ENCODE data around the gene TMX2. TPM values are rescaled to one million over a fixed set of nuclear protein-coding genes. Genes with fewer than 3 reads are reported as not detected.

TMX2 gene
- total RNA-seq, 4 donors from 2014 or later, result 44.0 to 82.0 (median 70.9) TPM

GRCh38 chr11:57761301-57762234, 49.2 kb downstream of the TMX2 start, which contains the start of gene CTNND1:
TSS of gene CTNND1 (plus strand) at chr11:57761802. CDS start at chr11:57791479, 29,677 bp downstream.
- WGBS, 2 donors, result 12 to 13% methylated on average over 13 of the region's 13 CpGs
- H3K9me3 ChIP-seq, result no peaks in the 10 kb centered on the region
- intact Hi-C loops (cut with DNase I), result no loop called here

DNA sequence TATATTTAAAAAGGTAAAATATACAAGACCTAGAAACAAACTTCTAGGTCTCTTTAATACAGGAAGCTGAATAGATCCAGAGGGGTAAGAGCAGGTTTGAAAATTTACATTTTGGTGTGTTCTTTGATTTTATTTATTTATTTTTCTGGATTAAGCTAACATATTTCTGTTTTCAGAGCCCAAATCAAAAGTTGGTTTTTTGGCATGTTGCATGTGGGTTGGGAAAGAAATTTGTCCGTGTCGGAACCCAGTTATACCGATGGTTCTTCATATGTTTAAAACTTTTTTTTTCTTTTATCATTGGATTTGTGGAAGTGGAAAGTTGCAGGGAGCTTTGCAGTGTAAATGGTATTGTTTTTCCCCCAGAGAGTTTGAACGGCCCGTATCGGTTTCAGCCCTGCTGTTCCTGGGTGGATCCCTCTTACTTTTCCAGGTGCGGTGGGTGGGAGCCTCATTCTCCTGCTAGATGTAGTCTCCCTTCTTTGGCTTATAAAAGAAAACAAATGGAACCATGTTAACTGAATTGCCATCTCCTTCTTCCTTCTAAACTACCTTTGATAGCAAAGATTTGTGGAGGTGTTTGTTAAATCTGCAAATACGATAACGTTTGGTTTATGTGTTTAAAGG, 50.0 kb downstream of the TMX2 start:
- TF ChIP-seq CTCF (IDR thresholded peaks at IDR 0.05) (no peak), POLR2A (IDR thresholded peaks at IDR 0.05) (no peak)
- Histone ChIP-seq H3K27me3 (no peaks in the 10 kb centered on the region), H3K4me3 (peak overlapping the region; percentile 39 to 80 (median 66)), H3K27ac (peak overlapping the region; percentile 87 to 99 (median 94)), H3K4me1 (peaks cover 11 to 43% (median 17%) of the 10 kb centered on the region in 3 donors), H3K9me3 (no peaks in the 10 kb centered on the region), H3K36me3 (peaks cover 0 to 6% (median 0%) of the 10 kb centered on the region in 3 donors)
- no peak for DNase-seq
- intact Hi-C loops (cut with DNase I), result no loop called here
- 7 to 11% methylated on average over 9 of the region's 9 CpGs for WGBS, 2 donors

More at GRCh38 chr11:57761301-57762234, 49.2 kb downstream of the TMX2 start, which contains the start of gene CTNND1:
- Histone ChIP-seq H3K27me3 (no peaks in the 10 kb centered on the region), H3K4me3 (peak within 1 kb of the TSS; percentile 39 to 80 (median 66)), H3K4me1 (peaks cover 10 to 40% (median 11%) of the 10 kb centered on the region in 3 donors), H3K27ac (peak within 1 kb of the TSS; percentile 87 to 99 (median 94)), H3K36me3 (no peaks in the 10 kb centered on the region)
- TF ChIP-seq POLR2A (IDR thresholded peaks at IDR 0.05) (peak in 3 of 4 donors; percentile 71 to 82 (median 77)), CTCF (IDR thresholded peaks at IDR 0.05) (no peak)
- DNase-seq, result no peak

DNA sequence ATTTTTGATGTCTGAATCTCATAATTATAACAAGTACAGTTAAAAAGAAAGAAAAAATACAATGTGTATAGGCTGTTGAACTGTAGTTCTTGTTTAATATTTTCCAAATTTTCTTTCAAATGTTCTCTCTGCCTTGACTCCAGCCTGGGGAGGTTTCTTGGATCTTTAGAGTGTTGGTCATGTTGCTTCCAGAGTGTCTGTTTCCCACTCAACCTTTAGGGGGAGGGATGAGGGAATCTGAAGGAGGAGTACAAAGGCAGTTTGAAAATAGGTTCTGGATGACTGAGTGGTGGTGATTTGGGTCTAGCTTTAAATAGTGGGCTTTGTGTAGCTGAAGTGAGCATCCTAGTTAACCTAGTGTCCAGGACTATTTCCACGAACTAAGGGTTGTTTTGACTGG, 51.2 kb downstream of the TMX2 start:
- WGBS, 2 donors, result 0 to 17% methylated on average over 1 of the region's 1 CpG
- H3K27ac ChIP-seq, result peak overlapping the region; percentile 75 to 99 (median 91)
- intact Hi-C loops (cut with DNase I), result no loop called here

DNA sequence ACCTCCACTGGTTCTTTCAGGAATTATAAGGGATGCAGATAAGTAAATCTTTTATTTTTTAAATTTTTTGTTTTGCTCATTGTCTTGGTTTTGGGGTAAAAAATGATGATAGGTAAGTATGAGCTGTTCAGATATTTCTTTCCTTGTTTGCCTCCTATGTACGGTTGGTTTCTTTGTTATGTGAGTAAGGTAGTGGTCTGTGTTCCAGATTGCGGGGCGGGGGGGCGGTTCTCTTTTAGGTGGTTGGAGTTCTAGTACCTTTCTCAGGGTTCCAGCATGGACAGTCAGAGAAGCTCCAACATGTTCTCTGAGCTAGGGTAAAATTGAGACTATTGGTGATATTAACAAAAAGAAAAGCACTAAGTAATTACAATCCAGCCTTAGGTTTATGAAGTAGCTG, 51.6 kb downstream of the TMX2 start:
- TF ChIP-seq POLR2A (IDR thresholded peaks at IDR 0.05) (no peak), CTCF (IDR thresholded peaks at IDR 0.05) (no peak)
- Histone ChIP-seq H3K36me3 (peaks cover 0 to 7% (median 0%) of the 10 kb centered on the region in 3 donors), H3K4me1 (peaks cover 12 to 58% (median 28%) of the 10 kb centered on the region in 3 donors), H3K9me3 (no peaks in the 10 kb centered on the region), H3K27ac (peak overlapping the region; percentile 75 to 99 (median 91)), H3K4me3 (peak overlapping the region; percentile 39 to 80 (median 66)), H3K27me3 (no peaks in the 10 kb centered on the region)
- WGBS, 2 donors, result 16 to 24% methylated on average over 4 of the region's 4 CpGs
- DNase-seq, result no peak
- intact Hi-C loops (cut with DNase I), result no loop called here

More for the DNA sequence above, 51.2 kb downstream of the TMX2 start:
- peak overlapping the region; percentile 39 to 80 (median 66) for H3K4me3 ChIP-seq
- no peaks in the 10 kb centered on the region for H3K9me3 ChIP-seq
- H3K4me1 ChIP-seq, result peaks cover 11 to 54% (median 24%) of the 10 kb centered on the region in 3 donors
- peaks cover 0 to 7% (median 0%) of the 10 kb centered on the region in 3 donors for H3K36me3 ChIP-seq
- TF ChIP-seq POLR2A (IDR thresholded peaks at IDR 0.05) (peak in 1 of 4 donors; percentile 21), CTCF (IDR thresholded peaks at IDR 0.05) (peak in 5 of 6 experiments; percentile 19 to 49 (median 25))
- no peaks in the 10 kb centered on the region for H3K27me3 ChIP-seq
- no peak for DNase-seq

All from esophagus squamous epithelium (tissue), 5 donors.